Right lobe of liver (tissue), 6 donors: ENCODE data around the gene ARL3. TPM values are rescaled to one million over a fixed set of nuclear protein-coding genes. Genes with fewer than 3 reads are reported as not detected.

Source experiments
- ATAC-seq, 4 donors: fragments of 200-7000 bp; cut with Tn5 transposase; one replicate each; pipeline ENCODE4 v1.9.1; 2020; ENCODE audit warnings: mild to moderate bottlenecking in 4 of 4, moderate library complexity in 4 of 4
- DNase-seq, 3 donors: peaks; one replicate each; pipeline ENCODE4 v3.0.0-alpha.2; 2020
- H3K27ac ChIP-seq, 3 donors: fragments of 200-600 bp; one replicate each; pipeline ENCODE4 v1.8.0; 2022
- H3K27me3 ChIP-seq, 2 donors: fragments of 200-600 bp; one replicate each; pipeline ENCODE4 v1.8.0; 2022
- H3K36me3 ChIP-seq, 4 donors: fragments of 200-600 bp; sonication (generic) in 1 of 4; one replicate each; pipeline versions ENCODE4 v1.5.1 to v1.8.0; 2017 to 2022; ENCODE audit warnings: control low read depth in 1 of 4
- H3K4me1 ChIP-seq, 4 donors: fragments of 200-600 bp; sonication (generic) in 1 of 4; one replicate each; pipeline versions ENCODE4 v1.5.1 to v1.8.0; 2017 to 2022; ENCODE audit warnings: control low read depth in 1 of 4
- H3K4me3 ChIP-seq, 3 donors: fragments of 200-600 bp; one replicate each; pipeline ENCODE4 v1.8.0; 2022
- H3K9me3 ChIP-seq, 4 donors: fragments of 200-600 bp; sonication (generic) in 1 of 4; one replicate each; pipeline versions ENCODE4 v1.5.1 to v1.8.0; 2017 to 2022; ENCODE audit warnings: control low read depth in 1 of 4
- CTCF ChIP-seq, 4 donors: fragments of 200-600 bp in 3 of 4; fragments of 450-650 bp in 1 of 4; IDR thresholded peaks; one replicate each; pipeline versions ENCODE4 v1.5.1 to v1.8.0; 2016 to 2022; ENCODE audit warnings: antibody characterized with exemption in 4 of 4, mild to moderate bottlenecking in 2 of 4
- POLR2A ChIP-seq: fragments of 450-650 bp; IDR thresholded peaks from one replicate; pipeline ENCODE4 v1.6.1; 2017; ENCODE audit warnings: antibody characterized with exemption, mild to moderate bottlenecking
- WGBS: methylation state at CpG from one replicate; pipeline ENCODE4 v1.1.6; 2018; ENCODE audit warnings: low coverage, low lambda C conversion rate; ENCODE audit not compliant: insufficient coverage; ENCODE audit errors: missing lambda C conversion rate; 5-methylcytosine and 5-hydroxymethylcytosine counted together
- intact Hi-C, 2 donors: fragments of 100-400 bp; cut with DNase I; formaldehyde crosslinking; loops; one replicate each; pipeline versions ENCODE4 v1.11.2 to v1.14.1; 2022
- total RNA-seq, 6 experiments: library from RNA; depleted of rRNA in 2 of 6; stranded (reverse); fragments of >200 nt in 2 of 6; fragmentation: NEBNext Ultra II Directional in 3 of 6; extraction: Animal tissue kit (Norgen Biotek cat#: 25700) in 3 of 6; gene quantifications; one replicate each; pipeline versions ENCODE4 v1.1.0 to v1.2.4, GENCODE V29; 2016 to 2023
- donor health status: DM: no; HTN: yes; CAD: no.
- donor health status: DM: no; HTN: no; CAD: no.
- donor health status: DM: no; HTN: no; CAD: no.
- donor health status: DM: no; HTN: yes; CAD: no.
- donor health status: DM: no; HTN: yes; CAD: no.

The ARL3 gene
- total RNA-seq, 6 experiments from 2014 or later: 1.1 to 3.3 (median 2.3) TPM

GRCh38 chr10:102674566-102674965 is 39.6 kb downstream of the ARL3 start:
- Histone ChIP-seq H3K4me1 (peaks cover 0 to 20% (median 0%) of the 10 kb centered on the region in 4 donors), H3K4me3 (no peak overlapping the region), H3K9me3 (no peaks in the 10 kb centered on the region), H3K36me3 (no peaks in the 10 kb centered on the region), H3K27ac (peak overlapping the region; percentile 26 to 53 (median 47)), H3K27me3 (no peaks in the 10 kb centered on the region)
- no peak for DNase-seq
- intact Hi-C loops: no loop called here
- no peak for ATAC-seq
- WGBS: 25% methylated on average over 2 of the region's 2 CpGs
- no peak for TF ChIP-seq CTCF (IDR thresholded peaks at IDR 0.05)
- no peak for TF ChIP-seq POLR2A

DNA sequence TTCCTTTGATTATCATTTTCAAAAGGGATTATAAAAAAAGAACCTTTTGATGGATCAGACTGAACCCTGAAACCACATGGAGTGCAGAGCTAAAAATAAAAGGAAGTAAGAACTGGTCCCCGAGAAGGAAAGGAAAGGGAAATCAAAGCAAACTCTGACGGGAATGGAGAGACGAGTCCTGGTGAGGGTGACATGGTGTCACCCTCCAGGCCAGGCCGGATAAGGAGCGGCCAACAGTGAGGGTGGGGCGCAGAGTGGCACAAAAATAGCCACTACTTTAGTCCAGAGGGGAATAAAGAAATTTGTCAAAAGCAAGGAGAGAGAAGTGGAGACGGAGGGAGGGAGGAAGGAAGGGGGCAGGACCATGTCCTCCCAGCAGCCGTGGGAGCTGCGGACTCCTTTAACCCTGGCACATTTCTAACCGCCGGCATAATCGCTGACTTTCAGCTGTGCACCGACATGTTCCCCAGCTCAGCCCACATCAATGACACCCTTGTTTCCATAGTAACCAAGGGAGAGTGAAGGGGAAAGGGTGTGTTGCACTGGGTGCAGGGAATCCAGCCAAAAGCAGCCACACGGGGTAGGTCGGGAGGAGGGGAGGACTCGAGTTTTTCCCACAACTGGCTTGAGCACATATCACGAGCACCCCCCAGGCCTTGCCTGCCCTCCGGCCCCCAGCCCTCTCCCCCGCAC is 40.2 kb downstream of the ARL3 start:
- Histone ChIP-seq H3K36me3 (no peaks in the 10 kb centered on the region), H3K4me3 (peak overlapping the region in 2 of 3 donors; percentile 1 to 19), H3K9me3 (no peaks in the 10 kb centered on the region), H3K27ac (peak overlapping the region; percentile 26 to 53 (median 47)), H3K4me1 (peaks cover 0 to 20% (median 0%) of the 10 kb centered on the region in 4 donors), H3K27me3 (no peaks in the 10 kb centered on the region)
- WGBS: 40% methylated on average over 15 of the region's 19 CpGs
- ATAC-seq (peak; percentile 39 to 58 (median 42)), DNase-seq (peak in 2 of 3 donors; percentile 51 to 65)
- intact Hi-C loops: no loop called here
- no peak for TF ChIP-seq CTCF (IDR thresholded peaks at IDR 0.05)
- no peak for TF ChIP-seq POLR2A

GRCh38 chr10:102673236-102673818 is 40.9 kb downstream of the ARL3 start:
- TF ChIP-seq CTCF (IDR thresholded peaks at IDR 0.05): no peak
- TF ChIP-seq POLR2A: no peak
- Histone ChIP-seq H3K27ac (peak overlapping the region in 2 of 3 donors; percentile 47 to 53), H3K36me3 (no peaks in the 10 kb centered on the region), H3K4me3 (peak overlapping the region in 1 of 3 donors; percentile 1), H3K27me3 (no peaks in the 10 kb centered on the region), H3K4me1 (peaks cover 0 to 20% (median 0%) of the 10 kb centered on the region in 4 donors), H3K9me3 (no peaks in the 10 kb centered on the region)
- 60% methylated on average over 8 of the region's 13 CpGs for WGBS
- ATAC-seq (no peak), DNase-seq (no peak)
- intact Hi-C loops: no loop called here

GRCh38 chr10:102670871-102671434 is 43.2 kb downstream of the ARL3 start:
- 71% methylated on average over 1 of the region's 6 CpGs for WGBS
- intact Hi-C loops: no loop called here
- H3K36me3 ChIP-seq: no peaks in the 10 kb centered on the region
- peaks cover 0 to 12% (median 0%) of the 10 kb centered on the region in 4 donors for H3K4me1 ChIP-seq
- TF ChIP-seq CTCF (IDR thresholded peaks at IDR 0.05) (no peak), POLR2A (no peak)
- ATAC-seq (no peak), DNase-seq (peak in 1 of 3 donors; percentile 41)
- H3K9me3 ChIP-seq: no peaks in the 10 kb centered on the region
- H3K27ac ChIP-seq: no peak overlapping the region
- H3K4me3 ChIP-seq: no peak overlapping the region
- H3K27me3 ChIP-seq: no peaks in the 10 kb centered on the region
